ENCODE measurements around the gene PPP2R5A.
"Not testable (repeated sequence)": the region's sequence is repeated elsewhere in the genome, so short reads cannot be mapped to it uniquely, and the experiment has no call there.

Gene PPP2R5A

DNA sequence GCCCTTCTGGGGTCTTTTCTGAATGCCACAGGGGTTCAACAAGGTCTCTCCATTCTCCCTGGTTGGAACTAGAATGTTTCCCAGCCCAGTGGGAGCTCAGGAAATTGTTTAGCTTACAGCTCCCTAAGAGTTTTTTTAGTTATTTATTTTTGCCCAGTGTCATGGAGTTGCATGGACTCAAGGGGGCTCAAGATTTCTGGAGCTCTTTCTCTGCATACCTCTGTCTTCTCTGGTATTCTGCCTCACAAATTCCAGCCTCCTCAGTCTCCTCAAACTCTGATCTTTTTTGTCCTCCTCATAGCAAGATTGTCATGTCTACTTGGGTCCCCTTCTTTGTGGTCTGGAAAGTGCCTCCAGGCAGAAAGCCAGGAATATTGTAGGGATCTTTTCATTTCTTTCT is 15.9 kb upstream of the PPP2R5A start:
- DNase-seq: no peak

DNA sequence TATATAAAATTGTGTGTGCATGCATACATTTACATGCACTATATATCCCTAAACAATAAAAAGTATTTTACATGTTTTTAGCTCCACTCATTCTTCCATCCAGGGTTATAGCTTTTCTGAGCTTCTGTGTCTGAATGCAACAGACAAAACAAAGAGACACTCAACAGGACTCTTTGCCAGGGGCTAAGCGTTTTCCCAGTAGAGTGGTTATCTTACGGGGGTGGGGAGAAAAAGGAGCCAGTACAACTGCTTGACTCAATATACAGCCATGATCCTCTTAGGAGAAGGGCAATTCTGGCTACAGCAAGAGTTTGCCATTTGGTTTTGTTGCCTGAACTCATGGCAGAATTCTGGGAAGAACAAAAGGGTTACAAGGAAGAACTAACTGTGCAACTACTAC is 14.6 kb upstream of the PPP2R5A start:
- no peak for DNase-seq

DNA sequence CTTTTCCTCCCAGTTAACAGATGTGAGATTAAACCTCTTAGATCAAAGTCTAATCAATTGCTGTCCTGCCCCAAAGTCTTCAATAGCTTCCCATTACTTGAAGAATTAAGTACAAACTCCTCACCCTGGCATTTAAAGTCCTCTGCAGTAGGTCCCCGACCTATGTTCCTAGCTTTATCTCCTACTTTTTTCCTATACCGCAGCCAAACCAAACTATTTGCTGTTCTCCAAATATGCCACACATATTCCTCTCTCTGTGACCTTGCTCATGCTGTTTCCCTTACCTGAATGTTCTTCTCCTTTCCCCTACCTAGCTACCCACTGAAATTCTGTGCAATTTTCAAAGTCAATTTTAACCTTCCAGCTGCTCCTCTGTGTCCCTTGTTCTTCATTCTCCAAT is 14.0 kb upstream of the PPP2R5A start:
- DNase-seq: no peak

DNA sequence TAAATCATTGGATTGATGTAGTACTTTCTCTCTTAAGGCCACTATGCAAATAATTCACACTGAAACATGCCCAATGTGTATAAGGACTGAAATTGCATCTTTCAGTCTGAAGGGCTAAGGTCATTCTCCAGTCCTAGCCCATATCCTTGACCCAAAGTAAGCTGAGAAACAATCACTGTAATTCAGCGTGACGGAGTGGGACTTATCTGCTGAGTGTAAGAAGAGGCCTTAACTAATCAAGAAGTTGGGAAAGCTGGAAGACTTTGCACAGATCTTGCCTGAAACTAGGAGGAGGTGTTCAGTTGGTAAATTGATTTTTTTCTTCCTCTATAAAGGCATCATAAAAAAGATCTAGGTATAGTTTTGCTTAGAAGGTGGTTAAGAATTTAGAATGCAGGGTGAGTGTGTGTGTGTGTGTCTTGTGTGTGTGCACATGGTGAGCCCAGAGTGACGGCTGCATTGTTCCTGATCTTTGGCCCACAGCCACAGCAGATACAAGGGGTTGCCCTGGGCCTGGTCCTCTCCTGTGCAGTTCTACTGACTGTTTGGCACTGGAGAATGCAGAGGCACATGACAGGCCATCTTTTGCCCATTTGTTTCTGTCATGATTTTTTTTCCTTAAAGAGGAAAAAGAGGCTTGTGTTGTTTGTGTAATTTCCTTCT is 13.3 kb upstream of the PPP2R5A start:
- no peak for DNase-seq

DNA sequence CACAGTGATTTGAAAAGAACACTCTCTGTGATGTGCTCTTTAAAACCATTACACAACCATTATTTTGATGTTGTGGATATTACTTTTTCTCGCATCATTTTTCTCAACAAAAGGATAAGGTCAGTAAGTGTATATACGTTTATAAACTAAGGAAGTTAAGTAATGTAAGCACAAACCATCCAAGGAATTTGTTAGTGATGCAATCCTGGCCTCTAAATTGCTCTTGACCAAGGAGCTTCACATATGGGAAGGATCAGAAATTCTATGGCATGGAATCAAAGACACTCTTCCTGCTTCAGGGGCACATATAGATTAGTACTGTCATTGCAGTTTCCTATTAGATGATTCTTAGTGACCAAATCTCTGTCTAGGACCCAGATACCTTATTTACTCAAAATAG is 3.6 kb upstream of the PPP2R5A start:
- no peak for DNase-seq

DNA sequence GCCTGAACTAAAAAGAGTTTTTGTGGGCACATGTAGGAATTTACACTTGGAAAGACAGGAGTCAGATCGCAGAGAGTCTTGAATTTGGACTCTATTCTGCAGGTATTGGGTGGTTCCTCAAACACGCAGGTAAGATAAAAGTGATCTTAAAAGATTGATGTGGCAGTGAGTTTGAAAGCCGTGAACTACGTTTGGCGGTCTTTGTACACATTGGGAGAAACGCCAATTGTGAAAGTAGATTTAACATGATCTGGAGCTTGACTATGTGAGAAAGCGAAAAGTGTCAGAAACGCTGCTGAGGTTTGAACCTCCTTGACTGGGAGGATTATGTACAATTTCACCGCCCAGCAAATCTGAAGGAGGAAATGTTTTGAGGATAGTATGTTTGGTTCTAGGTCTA is 1.5 kb upstream of the PPP2R5A start:
- no peak for DNase-seq

DNA sequence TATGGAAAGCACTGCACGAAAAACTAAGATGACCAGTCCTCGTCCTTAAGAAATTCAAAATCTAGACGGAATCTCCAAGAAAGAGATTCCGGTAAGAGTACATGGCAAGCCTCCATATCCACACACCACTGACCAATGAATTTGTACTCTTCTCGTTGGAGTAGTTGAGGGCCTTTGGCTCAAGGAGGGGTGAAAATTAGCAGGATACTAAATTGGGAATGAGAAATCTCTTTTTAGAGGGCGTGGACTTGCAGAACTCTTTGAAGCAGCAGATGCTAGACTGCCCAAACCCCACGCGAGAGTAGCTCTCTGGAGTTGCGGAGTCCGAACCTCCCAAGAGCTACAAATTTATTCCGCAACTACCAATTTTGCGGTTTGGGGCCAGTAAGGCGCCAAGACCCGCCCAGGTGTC is 872 bp upstream of the PPP2R5A start:
- DNase-seq: no peak

DNA sequence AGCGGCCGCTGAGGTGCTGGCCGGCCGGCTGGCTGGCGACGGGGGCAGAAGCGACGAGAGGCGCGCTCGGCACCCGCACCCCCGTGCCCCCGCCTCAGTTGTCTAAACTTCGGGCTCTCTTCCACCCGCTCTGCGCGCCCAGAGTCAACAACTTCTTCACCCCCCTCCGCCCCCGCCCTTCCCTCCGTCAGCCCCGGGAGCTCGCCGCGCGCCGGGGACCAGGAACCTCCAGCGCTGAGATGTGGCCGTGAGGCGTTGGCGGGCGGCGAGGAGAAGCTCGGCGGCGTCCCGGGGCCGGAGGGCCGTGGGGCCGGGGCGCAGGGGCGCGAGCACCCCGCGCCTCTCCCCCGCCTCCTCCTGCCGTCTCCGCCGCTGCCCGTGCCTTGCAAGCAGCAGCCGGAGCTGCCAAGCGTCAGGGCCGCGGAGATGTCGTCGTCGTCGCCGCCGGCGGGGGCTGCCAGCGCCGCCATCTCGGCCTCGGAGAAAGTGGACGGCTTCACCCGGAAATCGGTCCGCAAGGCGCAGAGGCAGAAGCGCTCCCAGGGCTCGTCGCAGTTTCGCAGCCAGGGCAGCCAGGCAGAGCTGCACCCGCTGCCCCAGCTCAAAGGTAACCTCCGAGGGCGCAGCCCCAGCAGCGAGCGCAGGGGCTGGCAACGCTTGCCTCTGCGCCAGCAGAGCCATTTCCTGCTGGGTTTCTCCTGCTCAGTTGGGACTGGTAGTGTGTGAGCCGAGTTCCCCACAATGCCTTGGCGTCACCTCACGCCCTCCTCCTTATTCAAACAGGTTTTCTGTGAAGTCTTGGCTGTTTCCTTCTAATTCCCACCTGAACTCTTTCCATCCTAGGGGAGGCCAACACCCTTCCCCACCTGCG is 710 bp downstream of the PPP2R5A start:
- DNase-seq: peak; percentile 79

DNA sequence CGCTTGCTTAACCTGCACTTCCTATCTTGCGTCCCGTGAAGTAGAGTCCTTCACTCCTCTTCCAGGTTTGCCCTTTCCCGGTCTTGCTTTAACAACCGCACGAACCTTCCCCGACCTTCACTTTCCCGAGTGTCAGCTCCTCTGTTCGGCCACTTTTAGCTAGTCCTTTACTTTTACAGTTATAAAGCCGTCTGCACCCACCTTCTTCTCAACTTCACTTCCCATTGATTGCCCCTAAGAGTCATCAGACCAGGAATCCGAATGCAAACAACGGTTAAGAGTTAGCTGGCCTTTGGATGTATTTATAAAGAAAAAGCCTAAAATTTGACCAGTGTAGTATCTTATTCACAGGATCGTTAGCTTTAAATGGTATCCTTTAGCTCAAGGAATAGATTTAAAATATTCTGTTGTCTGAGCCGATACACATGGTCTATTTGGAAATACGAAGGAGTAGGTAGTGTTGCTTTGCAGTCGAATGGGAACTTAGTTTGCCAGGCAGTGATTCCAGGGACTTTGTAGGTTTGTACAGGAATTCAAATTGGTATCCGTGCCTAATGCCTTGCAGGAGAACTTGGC is 1.4 kb downstream of the PPP2R5A start:
- peak; percentile 79 for DNase-seq

DNA sequence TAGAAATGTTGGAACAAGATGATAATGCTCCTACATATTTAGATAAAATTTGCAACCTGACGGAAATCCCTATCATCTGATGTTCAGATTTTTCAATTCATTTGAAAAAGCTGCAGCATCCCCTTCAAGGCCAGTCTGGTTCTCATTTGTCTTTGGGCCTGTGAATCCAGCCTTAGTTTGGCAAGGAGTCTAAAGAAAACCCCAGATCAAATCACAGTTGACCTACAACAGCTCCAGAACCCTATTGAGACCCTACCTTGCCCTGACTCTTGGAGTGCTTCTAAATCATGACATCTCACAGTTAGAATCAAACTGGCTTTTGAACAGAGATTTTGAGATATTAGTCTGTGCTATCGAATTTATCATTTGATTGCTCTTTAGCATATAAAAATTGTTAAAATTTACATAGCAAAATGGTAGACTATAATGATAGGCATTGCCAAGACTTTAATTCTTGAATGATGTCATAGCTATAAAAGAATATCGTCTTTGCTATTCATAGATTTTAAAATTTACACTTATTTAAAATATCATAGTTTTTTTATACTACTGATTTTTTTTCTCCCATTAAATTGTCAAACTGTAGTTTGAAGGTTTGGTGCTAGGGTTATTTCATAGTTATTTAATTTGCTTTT is 2.2 kb downstream of the PPP2R5A start:
- DNase-seq: peak; percentile 36

DNA sequence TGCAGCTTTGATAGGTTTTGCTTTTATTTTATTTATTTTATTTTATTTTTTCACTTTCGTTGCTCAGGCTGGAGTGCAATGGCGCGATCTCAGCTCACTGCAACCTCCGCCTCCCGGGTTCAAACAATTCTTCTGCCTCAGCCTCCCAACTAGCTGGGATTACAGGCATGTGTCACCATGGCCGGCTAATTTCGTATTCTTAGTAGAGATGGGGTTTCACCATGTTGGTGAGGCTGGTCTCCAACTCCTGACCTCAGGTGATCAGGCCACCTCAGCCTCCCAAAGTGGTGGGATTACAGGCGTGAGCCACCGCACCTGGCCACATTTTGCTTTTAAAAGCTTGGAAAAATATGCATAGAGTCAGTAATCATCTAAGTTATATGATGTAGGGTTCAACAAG is 2.8 kb downstream of the PPP2R5A start:
- DNase-seq: not testable (repeated sequence)

DNA sequence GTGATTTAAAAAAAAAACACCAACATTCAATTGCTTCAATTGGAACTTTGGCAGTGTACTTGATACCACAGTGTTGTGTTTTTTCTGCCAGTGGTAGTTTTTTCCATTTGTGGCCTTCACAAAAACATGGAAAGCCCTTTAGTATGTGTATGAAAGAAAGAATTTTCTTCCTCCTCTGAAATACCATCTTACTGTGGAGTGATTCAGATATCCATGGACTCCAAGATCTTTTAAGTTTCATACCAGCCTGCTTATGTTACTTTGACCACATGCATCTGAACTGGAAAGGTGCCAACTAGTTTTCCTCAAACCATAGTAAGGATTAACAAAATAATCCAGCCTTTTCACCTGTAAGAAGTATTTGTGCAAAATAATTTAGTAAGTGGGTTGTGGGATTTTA is 3.4 kb downstream of the PPP2R5A start:
- DNase-seq: peak; percentile 44

DNA sequence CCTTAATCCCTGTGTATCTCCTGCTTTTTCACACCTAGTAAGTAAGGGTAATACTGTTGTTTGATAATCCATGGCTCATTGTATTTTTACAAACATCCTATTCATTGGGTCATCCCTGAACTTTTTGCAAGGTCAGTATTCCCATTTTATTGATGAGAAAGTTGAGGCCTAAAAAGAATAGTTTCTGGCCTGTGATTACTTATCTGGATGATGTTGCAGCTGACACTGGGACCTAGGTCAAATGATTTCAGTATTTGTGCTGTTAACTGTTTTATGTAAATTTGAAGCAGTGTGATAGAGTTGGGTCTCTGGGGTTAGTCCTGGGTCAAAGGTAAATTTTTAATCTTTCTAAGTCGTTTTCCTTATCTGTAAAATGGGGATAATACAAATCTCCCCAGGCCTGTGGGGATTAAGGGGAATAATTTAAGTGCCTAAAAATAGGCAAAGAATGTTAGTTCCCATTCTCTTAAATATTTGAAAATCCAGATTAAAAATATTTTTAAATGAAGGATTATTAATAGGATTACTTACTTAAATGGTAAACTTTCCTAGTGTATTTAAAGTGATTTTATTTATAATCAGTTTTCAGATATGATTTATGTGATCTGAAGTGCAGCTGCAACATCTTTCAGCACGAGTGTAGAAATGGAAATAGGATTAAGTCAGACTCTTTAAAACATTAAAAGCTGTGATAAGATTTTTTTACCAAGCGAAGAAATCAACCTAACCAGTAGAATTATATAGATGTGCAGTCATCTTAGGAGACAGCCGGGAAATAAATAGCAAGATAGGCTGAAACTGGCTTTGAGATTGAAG is 4.3 kb downstream of the PPP2R5A start:
- DNase-seq: no peak

DNA sequence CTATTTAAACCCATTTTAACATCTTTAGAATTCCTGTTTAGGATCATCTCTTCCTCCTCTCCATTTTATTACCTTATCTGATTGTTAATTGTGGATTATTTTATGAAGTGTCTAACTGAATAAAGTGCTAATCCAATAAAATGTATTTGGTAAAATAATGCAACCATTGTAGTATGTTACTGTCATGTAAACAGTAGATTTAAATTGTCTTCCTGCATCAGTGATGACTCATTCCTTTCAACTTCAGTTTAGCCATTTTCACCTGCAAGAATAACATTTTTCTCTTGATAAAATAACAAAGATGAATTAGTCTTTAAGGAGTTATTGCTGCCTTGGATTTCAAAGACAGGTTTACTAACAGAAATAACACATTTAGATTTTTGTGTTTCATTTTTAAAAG is 5.4 kb downstream of the PPP2R5A start:
- DNase-seq: peak; percentile 44

DNA sequence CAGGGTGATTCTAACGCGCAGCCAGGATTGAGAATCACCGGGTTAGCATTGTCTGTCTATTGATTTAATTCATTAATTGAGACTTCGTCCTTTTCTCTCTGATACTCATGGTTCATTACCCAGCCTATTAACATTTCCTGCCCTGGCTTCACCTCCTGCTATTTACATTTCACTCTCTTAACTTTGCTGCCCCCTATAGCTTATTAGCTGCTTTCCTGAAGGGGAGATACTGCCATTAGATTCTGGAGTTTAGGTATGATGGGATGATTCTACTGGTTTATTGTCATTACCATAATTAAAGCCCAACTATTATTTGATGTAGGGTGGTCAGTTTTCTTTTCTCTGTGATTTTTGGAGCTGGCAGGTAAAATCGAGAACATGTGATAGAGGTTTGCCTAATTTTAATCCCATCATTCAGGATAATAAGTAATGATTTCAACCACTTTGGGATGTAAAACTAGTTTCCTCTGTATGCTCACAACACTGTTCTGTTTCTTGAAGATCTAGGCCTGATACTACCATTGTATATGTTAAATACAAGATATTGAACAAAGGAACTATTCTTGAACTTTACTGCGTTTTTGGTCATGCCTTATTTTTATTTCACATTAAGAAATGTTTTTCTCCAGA is 6.4 kb downstream of the PPP2R5A start:
- DNase-seq: peak; percentile 87

DNA sequence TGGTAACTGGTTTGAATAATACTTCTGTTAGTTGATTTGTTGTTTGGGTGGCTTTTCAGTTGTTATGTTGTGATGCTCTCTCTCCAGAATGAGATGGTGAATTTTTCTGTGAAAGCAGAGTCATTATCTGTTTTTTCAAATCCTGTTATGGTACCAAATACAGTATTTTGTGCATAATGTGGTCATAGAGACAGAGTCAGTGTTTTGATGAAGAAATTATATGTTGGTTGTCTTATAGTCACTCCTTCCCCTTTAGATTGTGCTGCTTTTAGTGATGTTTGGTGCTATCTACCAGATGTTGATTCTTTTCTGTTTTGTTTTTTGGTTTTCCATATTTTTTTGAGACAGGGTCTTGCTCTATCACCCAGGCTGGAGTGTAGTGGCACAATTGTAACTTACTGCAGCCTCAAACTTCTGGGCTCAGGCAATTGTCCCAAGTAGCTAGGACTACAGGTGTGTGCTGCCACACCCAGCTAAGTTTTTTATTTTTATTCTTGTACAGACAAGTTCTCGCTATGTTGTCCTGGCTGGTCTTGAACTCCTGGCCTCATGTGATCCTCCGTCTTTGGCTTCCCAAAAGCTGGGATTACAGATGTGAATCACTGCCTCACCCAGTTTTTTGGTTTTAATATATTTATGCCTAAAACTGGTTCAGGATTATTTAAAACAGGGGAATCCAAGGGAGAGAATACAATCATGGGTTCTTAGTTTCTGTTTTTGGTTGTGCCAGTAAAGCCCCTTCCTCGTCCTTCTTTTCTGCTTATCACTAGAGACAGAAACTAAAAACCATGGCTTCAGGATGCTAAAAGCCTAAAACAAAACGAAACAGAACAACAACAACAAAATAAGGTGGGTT is 7.3 kb downstream of the PPP2R5A start:
- DNase-seq: peak; percentile 51

DNA sequence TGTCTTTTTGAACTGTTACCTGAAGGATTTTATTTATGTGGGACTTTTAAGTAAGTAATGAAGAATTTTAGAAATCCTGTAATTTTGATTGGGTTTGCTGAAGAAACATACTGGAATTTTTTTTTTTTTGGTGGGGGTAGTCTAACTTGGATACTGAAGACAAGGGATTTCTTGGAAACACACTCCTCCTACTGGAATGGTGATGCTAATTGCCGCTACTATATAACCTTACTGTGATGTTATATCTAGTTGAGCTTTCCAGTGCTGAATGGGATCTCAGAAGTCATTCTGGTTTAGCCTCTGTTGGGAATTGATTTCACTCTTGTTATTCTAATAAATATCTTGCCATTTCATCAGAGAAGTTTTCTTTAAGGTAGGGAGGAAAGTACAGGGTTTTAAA is 8.4 kb downstream of the PPP2R5A start:
- peak; percentile 30 for DNase-seq

DNA sequence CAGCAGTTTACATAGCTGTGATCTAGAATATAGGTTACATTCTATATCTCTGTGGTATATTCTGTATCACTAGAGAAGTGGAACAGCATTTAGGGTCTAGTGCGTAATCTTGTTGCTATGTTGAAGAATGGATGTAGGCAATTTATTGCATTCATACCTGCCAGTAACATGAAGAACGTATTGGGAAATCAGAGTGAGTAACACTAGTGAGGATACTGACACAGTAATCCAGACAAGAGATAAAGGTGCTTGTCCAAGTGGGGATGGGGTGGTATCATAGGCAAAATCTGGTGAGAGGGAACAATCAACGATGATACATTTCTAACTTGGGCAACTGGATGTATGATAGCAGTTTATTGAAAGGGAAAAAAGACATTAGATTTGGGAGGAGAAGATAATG is 9.8 kb downstream of the PPP2R5A start:
- no peak for DNase-seq

DNA sequence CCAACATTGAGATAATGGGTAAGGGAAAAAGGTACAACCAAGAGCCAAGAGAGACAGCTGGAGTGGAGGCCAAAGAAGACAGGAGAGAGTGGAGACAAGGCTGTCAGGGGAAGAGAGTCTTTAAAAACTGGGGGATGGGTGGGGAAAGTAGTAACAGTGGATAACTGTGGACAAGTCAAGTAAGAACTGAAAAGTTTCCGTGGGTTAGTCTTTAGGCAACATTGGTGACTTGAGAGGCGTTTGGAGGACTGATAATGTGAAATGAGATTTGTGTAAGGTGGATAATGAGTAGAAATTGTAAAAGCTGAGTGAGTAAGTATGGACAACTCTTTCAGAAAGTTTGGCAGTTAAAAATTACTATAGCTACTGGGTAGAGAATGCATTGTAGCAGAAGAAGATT is 10.4 kb downstream of the PPP2R5A start:
- no peak for DNase-seq

DNA sequence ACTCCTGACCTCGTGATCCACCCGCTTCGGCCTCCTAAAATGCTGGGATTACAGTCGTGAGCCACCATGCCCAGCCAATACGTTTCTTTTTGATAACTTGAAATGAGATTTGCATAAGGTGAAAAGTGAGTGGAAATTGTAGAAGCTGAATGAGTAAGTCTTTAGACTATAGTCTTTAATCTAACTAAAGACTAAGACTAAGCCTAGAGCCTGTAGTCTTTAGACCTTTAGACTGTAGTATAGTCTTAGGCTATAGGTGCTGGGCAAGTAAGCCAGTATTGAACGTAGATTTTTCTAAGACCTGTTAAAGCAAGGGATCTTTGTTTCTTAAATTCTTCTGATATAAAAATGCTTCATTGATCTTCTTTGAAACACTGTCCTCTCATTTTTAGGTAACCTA is 12.1 kb downstream of the PPP2R5A start:
- no peak for DNase-seq

DNA sequence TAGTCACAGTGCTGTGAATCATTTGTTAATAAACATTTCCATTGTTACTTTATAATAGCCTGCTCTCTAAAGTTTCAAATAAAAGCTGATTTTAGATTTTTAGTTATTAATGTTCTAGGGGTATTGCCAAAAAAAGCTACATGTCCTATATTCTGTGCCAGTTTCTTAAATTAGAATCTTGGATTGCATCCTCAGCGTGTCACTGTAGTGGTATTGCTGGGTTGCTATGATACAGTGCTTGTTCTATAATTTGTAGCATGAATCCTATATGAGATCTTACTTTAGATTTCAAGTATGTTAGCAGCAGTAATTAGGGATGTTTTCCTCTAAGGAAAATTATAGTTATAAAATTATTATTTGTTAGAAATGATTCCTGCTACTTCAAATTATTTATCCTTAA is 16.4 kb downstream of the PPP2R5A start:
- DNase-seq: no peak
